GM12891 (cell line): ENCODE measurements around the gene JAZF1.

ENCODE experiments used
- POLR2AphosphoS5 ChIP-seq: IDR thresholded peaks from 2 replicates; pipeline ENCODE4 v1.6.1; 2011; ENCODE audit warnings: low read depth, low read length, control low read depth
- POU2F2 ChIP-seq: IDR thresholded peaks from 2 replicates; pipeline ENCODE4 v1.6.1; 2011; ENCODE audit warnings: low read depth, mild to moderate bottlenecking, control low read depth, low read length, moderate library complexity

DNA sequence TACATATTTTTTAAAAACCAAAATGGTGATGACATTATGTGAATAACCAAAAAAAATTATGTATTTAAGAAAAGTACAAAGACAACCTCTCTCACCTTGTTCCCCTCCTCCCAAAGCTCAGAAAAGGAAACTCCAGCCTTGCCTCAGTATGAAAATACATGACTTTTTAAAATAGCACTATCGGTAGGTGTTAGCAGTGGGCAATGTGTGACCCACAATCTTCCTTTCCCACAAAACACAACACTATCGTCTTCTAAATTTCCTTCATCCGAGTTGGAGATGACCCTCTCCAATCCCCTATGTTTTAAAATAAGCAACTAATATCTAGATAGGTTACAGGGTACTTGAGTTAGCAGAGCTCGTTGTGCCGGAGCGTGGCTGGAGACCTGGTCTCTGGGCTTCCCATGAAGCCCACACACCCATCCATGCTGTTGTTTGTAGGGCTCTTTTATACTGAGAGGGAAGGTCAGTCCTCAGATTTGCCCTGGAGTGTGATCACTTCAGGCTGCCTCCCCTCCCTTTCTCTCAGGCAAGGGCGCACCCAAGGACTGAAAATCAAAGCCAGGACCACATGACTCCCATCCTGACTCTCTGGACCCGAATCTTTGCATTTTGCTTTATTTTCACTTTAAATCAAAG, 107.6 kb downstream of the JAZF1 start:
- TF ChIP-seq POU2F2, result no peak
- no peak for TF ChIP-seq POLR2AphosphoS5
